Measurements from ENCODE around the gene TPRG1.

- TF ChIP-seq CTCF (IDR thresholded peaks at IDR 0.05; ENCODE audit: low read depth, low read length, poor library complexity, severe bottlenecking): no peak
- TF ChIP-seq EZH2phosphoT487 (IDR thresholded peaks at IDR 0.05; ENCODE audit: borderline replicate concordance, low read length): no peak
These were observed 171.0 kb downstream of the TPRG1 start for GRCh38 chr3:189342811-189343210.

Data from DOHH2 (cell line).